HEK293 (cell line): ENCODE measurements around the gene GJC1.

Experiments
- GFI1B ChIP-seq: fragments of 450-650 bp; formaldehyde crosslinking; IDR thresholded peaks from 2 replicates; pipeline ENCODE4 v1.5.1; 2016; ENCODE audit warnings: missing biosample characterization, missing genetic modification characterization
- ZSCAN30 ChIP-seq: fragments of 450-650 bp; IDR thresholded peaks from 2 replicates; pipeline ENCODE4 v1.5.1; 2018; ENCODE audit warnings: missing biosample characterization, mild to moderate bottlenecking, missing genetic modification characterization, moderate library complexity
- TF ChIP-seq, protein P1 (sequence below): fragments of 450-650 bp; formaldehyde crosslinking; IDR thresholded peaks from 2 replicates; pipeline ENCODE4 v1.5.1; 2016; ENCODE audit warnings: missing biosample characterization, missing genetic modification characterization
- TF ChIP-seq, protein P2 (sequence below): fragments of 450-650 bp; formaldehyde crosslinking; IDR thresholded peaks from 2 replicates; pipeline ENCODE4 v1.5.1; 2016; ENCODE audit warnings: missing biosample characterization, missing genetic modification characterization, low read depth

DNA sequence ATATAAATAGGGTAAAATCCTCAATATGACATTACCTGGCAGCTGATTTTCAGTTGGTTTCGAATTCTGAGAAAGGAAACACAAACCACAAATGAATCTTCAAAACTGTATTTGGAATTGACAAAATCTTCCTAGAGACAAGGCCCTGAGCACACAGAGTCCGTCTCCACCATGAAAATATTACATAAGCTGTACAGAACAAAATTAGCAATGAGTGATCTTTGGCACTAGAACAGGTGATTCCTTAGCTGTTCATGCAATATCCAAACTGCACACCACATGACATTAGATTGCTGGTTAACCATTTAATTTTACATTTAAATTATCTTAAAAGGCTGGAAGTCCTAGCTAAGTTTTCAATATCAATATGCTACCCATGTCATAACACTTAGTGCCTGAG is 31.7 kb downstream of the GJC1 start:
- TF ChIP-seq, protein P1, sequence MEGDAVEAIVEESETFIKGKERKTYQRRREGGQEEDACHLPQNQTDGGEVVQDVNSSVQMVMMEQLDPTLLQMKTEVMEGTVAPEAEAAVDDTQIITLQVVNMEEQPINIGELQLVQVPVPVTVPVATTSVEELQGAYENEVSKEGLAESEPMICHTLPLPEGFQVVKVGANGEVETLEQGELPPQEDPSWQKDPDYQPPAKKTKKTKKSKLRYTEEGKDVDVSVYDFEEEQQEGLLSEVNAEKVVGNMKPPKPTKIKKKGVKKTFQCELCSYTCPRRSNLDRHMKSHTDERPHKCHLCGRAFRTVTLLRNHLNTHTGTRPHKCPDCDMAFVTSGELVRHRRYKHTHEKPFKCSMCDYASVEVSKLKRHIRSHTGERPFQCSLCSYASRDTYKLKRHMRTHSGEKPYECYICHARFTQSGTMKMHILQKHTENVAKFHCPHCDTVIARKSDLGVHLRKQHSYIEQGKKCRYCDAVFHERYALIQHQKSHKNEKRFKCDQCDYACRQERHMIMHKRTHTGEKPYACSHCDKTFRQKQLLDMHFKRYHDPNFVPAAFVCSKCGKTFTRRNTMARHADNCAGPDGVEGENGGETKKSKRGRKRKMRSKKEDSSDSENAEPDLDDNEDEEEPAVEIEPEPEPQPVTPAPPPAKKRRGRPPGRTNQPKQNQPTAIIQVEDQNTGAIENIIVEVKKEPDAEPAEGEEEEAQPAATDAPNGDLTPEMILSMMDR (tag by site-specific recombination): no peak
- TF ChIP-seq, protein P2, sequence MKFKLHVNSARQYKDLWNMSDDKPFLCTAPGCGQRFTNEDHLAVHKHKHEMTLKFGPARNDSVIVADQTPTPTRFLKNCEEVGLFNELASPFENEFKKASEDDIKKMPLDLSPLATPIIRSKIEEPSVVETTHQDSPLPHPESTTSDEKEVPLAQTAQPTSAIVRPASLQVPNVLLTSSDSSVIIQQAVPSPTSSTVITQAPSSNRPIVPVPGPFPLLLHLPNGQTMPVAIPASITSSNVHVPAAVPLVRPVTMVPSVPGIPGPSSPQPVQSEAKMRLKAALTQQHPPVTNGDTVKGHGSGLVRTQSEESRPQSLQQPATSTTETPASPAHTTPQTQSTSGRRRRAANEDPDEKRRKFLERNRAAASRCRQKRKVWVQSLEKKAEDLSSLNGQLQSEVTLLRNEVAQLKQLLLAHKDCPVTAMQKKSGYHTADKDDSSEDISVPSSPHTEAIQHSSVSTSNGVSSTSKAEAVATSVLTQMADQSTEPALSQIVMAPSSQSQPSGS (tag by site-specific recombination): no peak
- TF ChIP-seq GFI1B (tag by site-specific recombination) (no peak), ZSCAN30 (tag by site-specific recombination) (no peak)
